ENCODE data around the gene MRNIP. TPM values are rescaled to one million over a fixed set of nuclear protein-coding genes. Genes with fewer than 3 reads are reported as not detected.

MRNIP gene
- total and polyA plus RNA-seq, 2 of the 4 experiments (the other 2 are of a cell fraction) = 6.6 to 24.7 TPM

DNA sequence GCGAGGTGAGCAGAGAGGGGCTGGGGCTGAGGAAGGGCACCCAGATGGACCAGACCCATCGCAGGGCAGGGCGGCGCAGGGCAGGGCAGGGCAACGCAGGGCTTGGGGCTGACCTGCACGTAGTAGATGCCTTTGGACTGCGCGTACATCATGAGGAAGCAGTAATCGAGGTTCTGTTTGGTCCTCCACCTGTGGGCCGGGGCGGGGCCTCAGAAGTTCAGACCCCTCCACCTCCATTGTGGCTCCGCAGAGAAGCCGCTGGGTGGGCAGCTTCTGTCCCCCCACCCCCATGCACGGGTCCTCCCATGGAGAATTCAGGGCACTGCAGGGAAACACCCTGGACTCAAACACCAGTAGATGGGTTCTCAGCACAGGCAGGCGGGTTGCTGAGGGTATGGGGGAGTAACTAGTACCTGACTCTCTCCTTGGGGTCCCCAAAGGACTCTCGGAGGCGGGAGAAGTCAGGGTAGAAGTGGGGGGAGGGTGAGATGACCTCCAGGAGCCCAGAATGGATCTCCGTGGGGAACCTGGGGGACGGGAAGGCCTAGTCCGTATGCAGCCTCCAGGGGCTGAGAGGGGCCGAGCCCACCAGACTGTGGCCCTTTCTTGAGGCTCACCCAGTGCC lies 58.4 kb downstream of the MRNIP start:
- no peak overlapping the region for H4K8ac ChIP-seq (ENCODE audit: low read depth in 2 of 2, low read length in 2 of 2)
- no peak overlapping the region for H2BK5ac ChIP-seq (ENCODE audit: low read depth, low read length, poor library complexity, severe bottlenecking)
- ATAC-seq (ENCODE audit: low read depth) (no peak), DNase-seq (no peak)
- H3K56ac ChIP-seq (ENCODE audit: extremely low read depth, insufficient read depth, low read length) = no peak overlapping the region
- H3K27ac ChIP-seq (ENCODE audit: insufficient read depth, low read length) = no peak overlapping the region
- intact Hi-C loops (cut with micrococcal nuclease) = loop anchor here (5.0 kb wide), 1 partner anchor 107 kb away; the partner anchor contains the start of gene TBC1D9B
- POLR2A ChIA-PET (ENCODE audit: unreplicated experiment) = no interaction called here
- no peak overlapping the region for H2BK20ac ChIP-seq (ENCODE audit: low read depth, low read length)
- H3K9me3 ChIP-seq (ENCODE audit: control insufficient read depth, insufficient read depth, low read length) = no peaks in the 10 kb centered on the region
- H3K4me2 ChIP-seq (ENCODE audit: low read depth, low read length) = no peak overlapping the region
- no TSS peak for BruUV-seq (replicated peaks)
- no peak overlapping the region for H4K5ac ChIP-seq (ENCODE audit: low read depth, low read length)
- H3K18ac ChIP-seq (ENCODE audit: low read depth, low read length) = no peak overlapping the region
- no peak overlapping the region for H2AFZ ChIP-seq (replicated peaks; ENCODE audit: low read length, poor library complexity)
- no peak overlapping the region for H3K23ac ChIP-seq (ENCODE audit: low read depth, low read length)
- no peaks in the 10 kb centered on the region for H3K27me3 ChIP-seq (ENCODE audit: control insufficient read depth, insufficient read depth, low read length)
- H4K91ac ChIP-seq (ENCODE audit: insufficient read depth, low read depth, low read length) = no peak overlapping the region
- peaks cover 26 to 53% of the 10 kb centered on the region in 2 experiments for H3K79me1 ChIP-seq (ENCODE audit: low read depth in 1 of 2, low read length in 2 of 2)
- TF ChIP-seq MAFK (IDR thresholded peaks at IDR 0.05; ENCODE audit: low read depth, low read length) (no peak), RFX5 (IDR thresholded peaks at IDR 0.05; ENCODE audit: low read depth, low read length) (no peak), NFE2L2 (IDR thresholded peaks at IDR 0.05; ENCODE audit: low read depth, low read length) (no peak), BHLHE40 (IDR thresholded peaks at IDR 0.05; ENCODE audit: low read depth, low read length) (no peak), FOS (IDR thresholded peaks at IDR 0.05; ENCODE audit: low read depth, low read length) (no peak), SMC3 (IDR thresholded peaks at IDR 0.05; ENCODE audit: low read depth, low read length) (no peak), MAZ (IDR thresholded peaks at IDR 0.05; ENCODE audit: borderline replicate concordance, low read depth, low read length) (no peak), CEBPB (IDR thresholded peaks at IDR 0.05; ENCODE audit: low read depth, low read length) (no peak), CHD1 (IDR thresholded peaks at IDR 0.05; ENCODE audit: low read depth, low read length) (no peak)
- TF ChIP-seq, protein P1, sequence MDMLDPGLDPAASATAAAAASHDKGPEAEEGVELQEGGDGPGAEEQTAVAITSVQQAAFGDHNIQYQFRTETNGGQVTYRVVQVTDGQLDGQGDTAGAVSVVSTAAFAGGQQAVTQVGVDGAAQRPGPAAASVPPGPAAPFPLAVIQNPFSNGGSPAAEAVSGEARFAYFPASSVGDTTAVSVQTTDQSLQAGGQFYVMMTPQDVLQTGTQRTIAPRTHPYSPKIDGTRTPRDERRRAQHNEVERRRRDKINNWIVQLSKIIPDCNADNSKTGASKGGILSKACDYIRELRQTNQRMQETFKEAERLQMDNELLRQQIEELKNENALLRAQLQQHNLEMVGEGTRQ (IDR thresholded peaks at IDR 0.05; ENCODE audit: low read depth, low read length) = no peak
- TF ChIP-seq, protein P2, sequence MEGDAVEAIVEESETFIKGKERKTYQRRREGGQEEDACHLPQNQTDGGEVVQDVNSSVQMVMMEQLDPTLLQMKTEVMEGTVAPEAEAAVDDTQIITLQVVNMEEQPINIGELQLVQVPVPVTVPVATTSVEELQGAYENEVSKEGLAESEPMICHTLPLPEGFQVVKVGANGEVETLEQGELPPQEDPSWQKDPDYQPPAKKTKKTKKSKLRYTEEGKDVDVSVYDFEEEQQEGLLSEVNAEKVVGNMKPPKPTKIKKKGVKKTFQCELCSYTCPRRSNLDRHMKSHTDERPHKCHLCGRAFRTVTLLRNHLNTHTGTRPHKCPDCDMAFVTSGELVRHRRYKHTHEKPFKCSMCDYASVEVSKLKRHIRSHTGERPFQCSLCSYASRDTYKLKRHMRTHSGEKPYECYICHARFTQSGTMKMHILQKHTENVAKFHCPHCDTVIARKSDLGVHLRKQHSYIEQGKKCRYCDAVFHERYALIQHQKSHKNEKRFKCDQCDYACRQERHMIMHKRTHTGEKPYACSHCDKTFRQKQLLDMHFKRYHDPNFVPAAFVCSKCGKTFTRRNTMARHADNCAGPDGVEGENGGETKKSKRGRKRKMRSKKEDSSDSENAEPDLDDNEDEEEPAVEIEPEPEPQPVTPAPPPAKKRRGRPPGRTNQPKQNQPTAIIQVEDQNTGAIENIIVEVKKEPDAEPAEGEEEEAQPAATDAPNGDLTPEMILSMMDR (conservative IDR thresholded peaks at IDR 0.05; ENCODE audit: low read depth, low read length) = no peak
- TF ChIP-seq, protein P3, sequence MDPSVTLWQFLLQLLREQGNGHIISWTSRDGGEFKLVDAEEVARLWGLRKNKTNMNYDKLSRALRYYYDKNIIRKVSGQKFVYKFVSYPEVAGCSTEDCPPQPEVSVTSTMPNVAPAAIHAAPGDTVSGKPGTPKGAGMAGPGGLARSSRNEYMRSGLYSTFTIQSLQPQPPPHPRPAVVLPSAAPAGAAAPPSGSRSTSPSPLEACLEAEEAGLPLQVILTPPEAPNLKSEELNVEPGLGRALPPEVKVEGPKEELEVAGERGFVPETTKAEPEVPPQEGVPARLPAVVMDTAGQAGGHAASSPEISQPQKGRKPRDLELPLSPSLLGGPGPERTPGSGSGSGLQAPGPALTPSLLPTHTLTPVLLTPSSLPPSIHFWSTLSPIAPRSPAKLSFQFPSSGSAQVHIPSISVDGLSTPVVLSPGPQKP (IDR thresholded peaks at IDR 0.05; ENCODE audit: borderline replicate concordance, low read depth, low read length) = no peak
- H3K36me3 ChIP-seq (ENCODE audit: control insufficient read depth, insufficient read depth, low read length) = peaks cover 53% of the 10 kb centered on the region
- H2BK120ac ChIP-seq (ENCODE audit: low read depth, low read length) = no peak overlapping the region
- WGBS, 2 experiments (ENCODE audit: extremely low coverage in 2 of 2, insufficient read length in 1 of 2) = 96% methylated on average over 5 of the region's 21 CpGs; no CpG with 5 or more reads in 1 of the 2 experiments
- in situ Hi-C loops (cut with MboI; ENCODE audit: low sequenced_read_pairs) = no loop called here
- H3K14ac ChIP-seq (replicated peaks; ENCODE audit: low read depth, low read length) = no peak overlapping the region
- H3K4me3 ChIP-seq (ENCODE audit: insufficient read depth, low read depth, low read length) = no peak overlapping the region
- H3K4me1 ChIP-seq (ENCODE audit: control insufficient read depth, insufficient read depth, low read length) = peaks cover 25% of the 10 kb centered on the region
- no peak overlapping the region for H3K9ac ChIP-seq (ENCODE audit: low read depth, low read length)
- peaks cover 47% of the 10 kb centered on the region for H4K20me1 ChIP-seq (ENCODE audit: insufficient read depth, low read length)
- H2BK15ac ChIP-seq (ENCODE audit: low read depth, low read length) = no peak overlapping the region
- no peak overlapping the region for H3K4ac ChIP-seq (ENCODE audit: low read depth, low read length)
- peak overlapping the region; percentile 36 for H2AK9ac ChIP-seq (replicated peaks; ENCODE audit: low read depth, low read length, poor library complexity)
- no peak overlapping the region for H2AK5ac ChIP-seq (ENCODE audit: low read depth, low read length)
- 0 out of 2 replicates have a peak, but pooled peaks cover 2% of the 10 kb centered on the region for H3K9me1 ChIP-seq (ENCODE audit: insufficient read depth, low read length)
- CTCF ChIA-PET = no interaction called here
- dilution Hi-C loops (cut with HindIII; ENCODE audit: low sequenced_read_pairs, unreplicated experiment) = no loop called here

Measured in IMR-90 (cell line).